ENCODE measurements around the gene KASH5. TPM values are rescaled to one million over a fixed set of nuclear protein-coding genes. Genes with fewer than 3 reads are reported as not detected.

KASH5 gene
- polyA plus RNA-seq, 2 of the 4 experiments (the other 2 are of a cell fraction), result 0.08 to 0.17 TPM

GRCh38 chr19:49453013-49453756 is 65.1 kb downstream of the KASH5 start, which contains the start of gene ALDH16A1 (continued):
- no peak for TF ChIP-seq RCOR1 (IDR thresholded peaks at IDR 0.05; ENCODE audit: low read depth, low read length)
- TF ChIP-seq ESRRA (IDR thresholded peaks at IDR 0.05; ENCODE audit: borderline replicate concordance, low read length), result no peak
- TF ChIP-seq HOXA7 (CRISPR knock-in tag; IDR thresholded peaks at IDR 0.05), result no peak
- TF ChIP-seq E2F6 (IDR thresholded peaks at IDR 0.05; ENCODE audit: borderline replicate concordance, low read depth), result peak; percentile 57
- TF ChIP-seq SREBF2 (IDR thresholded peaks at IDR 0.05), result no peak

- DNase-seq (ENCODE audit: low read depth in 1 of 2, low spot score in 1 of 2) (no peak), ATAC-seq (peak in 1 of 2 experiments; percentile 21; a peak in 3 of 6 replicates)
- CTCF ChIA-PET, result interaction anchor here (1.0 to 19.0 kb wide), 6 partner anchors 18 to 117 kb away, joined by 3 to 244 read pairs (median 46); partner anchors contain the start of genes FLT3LG and KASH5
These were observed 65.8 kb downstream of the KASH5 start for GRCh38 chr19:49453757-49454240.

GRCh38 chr19:49455773-49456172 is 67.7 kb downstream of the KASH5 start:
- WGBS (ENCODE audit: missing lambda C conversion rate), result 65% methylated on average over 5 of the region's 5 CpGs
- H3K27ac ChIP-seq, result peak overlapping the region in 1 of 2 experiments; percentile 9; a peak in 2 of 6 replicates
- no peaks in the 10 kb centered on the region for H3K9me3 ChIP-seq
- no peak for TF ChIP-seq CHD4 (IDR thresholded peaks at IDR 0.05; ENCODE audit: borderline replicate concordance)
- TF ChIP-seq PBX3 (IDR thresholded peaks at IDR 0.05), result no peak
- TF ChIP-seq CHD2 (IDR thresholded peaks at IDR 0.05; ENCODE audit: low read length, partially characterized antibody), result no peak
- no peak for TF ChIP-seq FOSL2 (IDR thresholded peaks at IDR 0.05)
- TF ChIP-seq FOSL2 (CRISPR knock-in tag; IDR thresholded peaks at IDR 0.05), result no peak
- no peak for TF ChIP-seq POLR2A (IDR thresholded peaks at IDR 0.05; ENCODE audit: low read length)
- TF ChIP-seq MAX (IDR thresholded peaks at IDR 0.05), result no peak
- TF ChIP-seq FOSB (CRISPR knock-in tag; IDR thresholded peaks at IDR 0.05), result no peak
- no peak for TF ChIP-seq ZNF302 (CRISPR knock-in tag; IDR thresholded peaks at IDR 0.05)
- TF ChIP-seq HOXB5 (CRISPR knock-in tag; IDR thresholded peaks at IDR 0.05), result no peak
- no peak for TF ChIP-seq HEYL (CRISPR knock-in tag; IDR thresholded peaks at IDR 0.05)
- no peak for TF ChIP-seq HOXB13 (CRISPR knock-in tag; IDR thresholded peaks at IDR 0.05; ENCODE audit: low read depth)
- no peak for TF ChIP-seq KDM1A (IDR thresholded peaks at IDR 0.05; ENCODE audit: low read depth)
- TF ChIP-seq E2F6 (IDR thresholded peaks at IDR 0.05; ENCODE audit: borderline replicate concordance, low read depth), result no peak
- no peak for TF ChIP-seq RARB (CRISPR knock-in tag; IDR thresholded peaks at IDR 0.05)
- TF ChIP-seq CTCF (IDR thresholded peaks at IDR 0.05), result no peak
- TF ChIP-seq POLR2AphosphoS2 (conservative IDR thresholded peaks at IDR 0.05; ENCODE audit: low read length), result no peak
- TF ChIP-seq HES2 (IDR thresholded peaks at IDR 0.05), result no peak
- no peak for TF ChIP-seq CBX8 (IDR thresholded peaks at IDR 0.05)
- no peak for TF ChIP-seq MAZ (IDR thresholded peaks at IDR 0.05; ENCODE audit: borderline replicate concordance, low read depth, low read length)
- ATAC-seq (no peak), FAIRE-seq (no peak), DNase-seq (ENCODE audit: low read depth in 1 of 2, low spot score in 1 of 2) (no peak)
- no peak overlapping the region for H3K4me3 ChIP-seq
- ChIA-PET POLR2A (interaction anchor here (1.1 kb wide), 1 partner anchor 23 kb away, joined by 3 read pairs; no protein-coding TSS in a partner anchor), CTCF (interaction anchor here (1.5 to 19.0 kb wide), 4 partner anchors 16 to 91 kb away, joined by 4 to 244 read pairs (median 92); partner anchors contain the start of genes FLT3LG and KASH5)
- peaks cover 19% of the 10 kb centered on the region for H3K4me1 ChIP-seq
- H3K4me2 ChIP-seq, result no peak overlapping the region

More at GRCh38 chr19:49453757-49454240, 65.8 kb downstream of the KASH5 start:
- Histone ChIP-seq H3K4me3 (peak overlapping the region; percentile 90), H3K4me1 (peaks cover 25% of the 10 kb centered on the region), H3K4me2 (peak overlapping the region; percentile 89), H3K9me3 (no peaks in the 10 kb centered on the region), H3K27ac (peak overlapping the region; percentile 93 to 99)
- POLR2A ChIA-PET, result interaction anchor here (0.5 to 1.5 kb wide), 22 partner anchors 11 to 304 kb away, joined by 3 to 11 read pairs (median 4); partner anchors contain the start of genes DKKL1, FLT3LG, PRMT1 and RPL13A
- 38% methylated on average over 10 of the region's 10 CpGs for WGBS (ENCODE audit: missing lambda C conversion rate)
- no peak for FAIRE-seq
- no peak for TF ChIP-seq USF2 (IDR thresholded peaks at IDR 0.05)
- TF ChIP-seq TP53 (CRISPR knock-in tag; IDR thresholded peaks at IDR 0.05), result peak; percentile 73; the same call in 1 of the 2 replicates
- no peak for TF ChIP-seq KDM1A (IDR thresholded peaks at IDR 0.05; ENCODE audit: low read depth)
- 0 out of 2 replicates have a peak, but pooled peaks have one; percentile 45 for TF ChIP-seq HEYL (CRISPR knock-in tag; IDR thresholded peaks at IDR 0.05)
- no peak for TF ChIP-seq MAZ (IDR thresholded peaks at IDR 0.05; ENCODE audit: borderline replicate concordance, low read depth, low read length)
- TF ChIP-seq JUN (IDR thresholded peaks at IDR 0.05), result no peak; a peak in 1 of 5 replicates
- TF ChIP-seq RNF2 (IDR thresholded peaks at IDR 0.05; ENCODE audit: borderline replicate concordance, low read depth), result no peak
- peak; percentile 64; the same call in 1 of the 2 replicates for TF ChIP-seq HOXA7 (CRISPR knock-in tag; IDR thresholded peaks at IDR 0.05)
- no peak for TF ChIP-seq KDM5A (IDR thresholded peaks at IDR 0.05)
- 0 out of 2 replicates have a peak, but pooled peaks have one; percentile 8 for TF ChIP-seq GATA3 (IDR thresholded peaks at IDR 0.05; ENCODE audit: borderline replicate concordance)
- peak; percentile 86; the same call in 1 of the 2 replicates for TF ChIP-seq PHF8 (IDR thresholded peaks at IDR 0.05; ENCODE audit: borderline replicate concordance, low read depth)

Data from A549 (cell line).